ENCODE data around the gene NRIP1.

NRIP1 gene

GRCh38 chr21:15020797-15021196, 44.0 kb downstream of the NRIP1 start:
- FAIRE-seq (no peak), DNase-seq (ENCODE audit: insufficient read length) (no peak)
- TF ChIP-seq POLR2AphosphoS5 (IDR thresholded peaks at IDR 0.05; ENCODE audit: low read depth, low read length) = no peak
- no peak for TF ChIP-seq POLR2A (IDR thresholded peaks at IDR 0.05; ENCODE audit: low read depth, low read length)
- TF ChIP-seq TAF1 (IDR thresholded peaks at IDR 0.05; ENCODE audit: borderline replicate concordance, low read depth, low read length) = no peak

GRCh38 chr21:15018382-15018781, 46.4 kb downstream of the NRIP1 start:
- no peak for TF ChIP-seq POLR2AphosphoS5 (IDR thresholded peaks at IDR 0.05; ENCODE audit: low read depth, low read length)
- TF ChIP-seq TAF1 (IDR thresholded peaks at IDR 0.05; ENCODE audit: borderline replicate concordance, low read depth, low read length) = no peak
- no peak for TF ChIP-seq POLR2A (IDR thresholded peaks at IDR 0.05; ENCODE audit: low read depth, low read length)
- FAIRE-seq (no peak), DNase-seq (ENCODE audit: insufficient read length) (no peak)

- no peak for FAIRE-seq
- no peak for TF ChIP-seq POLR2AphosphoS5 (IDR thresholded peaks at IDR 0.05; ENCODE audit: low read depth, low read length)
- no peak for TF ChIP-seq POLR2A (IDR thresholded peaks at IDR 0.05; ENCODE audit: low read depth, low read length)
- TF ChIP-seq TAF1 (IDR thresholded peaks at IDR 0.05; ENCODE audit: borderline replicate concordance, low read depth, low read length) = no peak
- no peak for DNase-seq (ENCODE audit: insufficient read length)
Observed at GRCh38 chr21:15015622-15016471, 49.0 kb downstream of the NRIP1 start.

GRCh38 chr21:15014221-15014620, 50.6 kb downstream of the NRIP1 start:
- FAIRE-seq = no peak
- TF ChIP-seq POLR2AphosphoS5 (IDR thresholded peaks at IDR 0.05; ENCODE audit: low read depth, low read length) (no peak), POLR2A (IDR thresholded peaks at IDR 0.05; ENCODE audit: low read depth, low read length) (no peak), TAF1 (IDR thresholded peaks at IDR 0.05; ENCODE audit: borderline replicate concordance, low read depth, low read length) (no peak)
- no peak for DNase-seq (ENCODE audit: insufficient read length)

GRCh38 chr21:15011967-15012366, 52.8 kb downstream of the NRIP1 start:
- DNase-seq (ENCODE audit: insufficient read length) (no peak), FAIRE-seq (no peak)
- TF ChIP-seq POLR2AphosphoS5 (IDR thresholded peaks at IDR 0.05; ENCODE audit: low read depth, low read length) (no peak), TAF1 (IDR thresholded peaks at IDR 0.05; ENCODE audit: borderline replicate concordance, low read depth, low read length) (no peak), POLR2A (IDR thresholded peaks at IDR 0.05; ENCODE audit: low read depth, low read length) (no peak)

- no peak for FAIRE-seq
- TF ChIP-seq POLR2A (IDR thresholded peaks at IDR 0.05; ENCODE audit: low read depth, low read length) = no peak
Observed at GRCh38 chr21:15010645-15011044, 54.2 kb downstream of the NRIP1 start.

GRCh38 chr21:15009837-15010363, 54.9 kb downstream of the NRIP1 start:
- FAIRE-seq (no peak), DNase-seq (ENCODE audit: insufficient read length) (no peak)
- no peak for TF ChIP-seq POLR2AphosphoS5 (IDR thresholded peaks at IDR 0.05; ENCODE audit: low read depth, low read length)
- no peak for TF ChIP-seq POLR2A (IDR thresholded peaks at IDR 0.05; ENCODE audit: low read depth, low read length)

More at GRCh38 chr21:15010645-15011044, 54.2 kb downstream of the NRIP1 start:
- no peak for DNase-seq (ENCODE audit: insufficient read length)

- TF ChIP-seq POLR2A (IDR thresholded peaks at IDR 0.05; ENCODE audit: low read depth, low read length) = no peak
- DNase-seq (ENCODE audit: insufficient read length) = no peak
- no peak for FAIRE-seq
Observed at GRCh38 chr21:15007716-15008296, 57.0 kb downstream of the NRIP1 start.

- DNase-seq (ENCODE audit: insufficient read length) (no peak), FAIRE-seq (no peak)
- TF ChIP-seq POLR2AphosphoS5 (IDR thresholded peaks at IDR 0.05; ENCODE audit: low read depth, low read length) = no peak
- TF ChIP-seq TAF1 (IDR thresholded peaks at IDR 0.05; ENCODE audit: borderline replicate concordance, low read depth, low read length) = no peak
- TF ChIP-seq POLR2A (IDR thresholded peaks at IDR 0.05; ENCODE audit: low read depth, low read length) = no peak
Observed at GRCh38 chr21:15006594-15007230, 58.1 kb downstream of the NRIP1 start.

GRCh38 chr21:15005391-15005790, 59.4 kb downstream of the NRIP1 start:
- DNase-seq (ENCODE audit: insufficient read length) (no peak), FAIRE-seq (no peak)
- no peak for TF ChIP-seq POLR2A (IDR thresholded peaks at IDR 0.05; ENCODE audit: low read depth, low read length)
- no peak for TF ChIP-seq TAF1 (IDR thresholded peaks at IDR 0.05; ENCODE audit: borderline replicate concordance, low read depth, low read length)
- no peak for TF ChIP-seq POLR2AphosphoS5 (IDR thresholded peaks at IDR 0.05; ENCODE audit: low read depth, low read length)

GRCh38 chr21:15004721-15005370, 60.0 kb downstream of the NRIP1 start:
- TF ChIP-seq TAF1 (IDR thresholded peaks at IDR 0.05; ENCODE audit: borderline replicate concordance, low read depth, low read length) (no peak), POLR2A (IDR thresholded peaks at IDR 0.05; ENCODE audit: low read depth, low read length) (no peak), POLR2AphosphoS5 (IDR thresholded peaks at IDR 0.05; ENCODE audit: low read depth, low read length) (no peak)
- DNase-seq (ENCODE audit: insufficient read length) = no peak
- FAIRE-seq = no peak

All from GM12892 (cell line).